GM18508 (cell line): ENCODE measurements around the gene GRPEL2.

Source experiments
- ATAC-seq: cut with Tn5 transposase; IDR thresholded peaks from one replicate; pipeline ENCODE4 v1.9.1; 2021; ENCODE audit warnings: moderate number of reproducible peaks; ENCODE audit not compliant: insufficient read depth, unreplicated experiment

GRPEL2 gene

DNA sequence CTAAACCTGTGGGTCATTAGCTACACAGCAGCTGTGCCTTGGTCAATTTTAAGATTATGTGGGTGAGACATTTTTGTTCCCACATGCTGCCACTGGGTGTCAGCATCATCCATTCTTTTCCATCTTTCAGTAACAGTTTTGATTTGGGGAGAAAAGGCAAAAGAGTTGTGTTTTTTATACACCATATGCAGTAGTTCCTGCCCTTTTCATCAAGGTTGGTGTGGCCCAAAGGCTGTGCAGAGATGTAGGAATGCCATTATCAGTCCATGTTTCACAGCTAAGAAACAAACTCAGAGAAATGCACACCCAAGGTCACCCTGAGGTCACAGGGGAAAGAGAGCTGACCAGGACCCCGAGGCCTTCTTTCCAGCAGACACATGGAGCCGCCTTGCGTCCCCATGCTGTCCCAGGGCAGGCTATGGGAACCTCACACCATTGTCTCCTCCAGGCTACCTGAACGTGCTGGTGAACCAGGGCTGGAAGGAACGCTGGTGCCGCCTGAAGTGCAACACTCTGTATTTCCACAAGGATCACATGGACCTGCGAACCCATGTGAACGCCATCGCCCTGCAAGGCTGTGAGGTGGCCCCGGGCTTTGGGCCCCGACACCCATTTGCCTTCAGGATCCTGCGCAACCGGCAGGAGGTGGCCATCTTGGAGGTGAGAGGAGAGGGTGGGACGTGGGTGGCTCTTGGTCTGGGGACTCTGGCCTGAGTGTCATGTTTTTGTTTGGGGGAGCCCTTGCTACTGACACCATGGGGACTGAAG is 27.8 kb upstream of the GRPEL2 start:
- peak; percentile 63 for ATAC-seq

DNA sequence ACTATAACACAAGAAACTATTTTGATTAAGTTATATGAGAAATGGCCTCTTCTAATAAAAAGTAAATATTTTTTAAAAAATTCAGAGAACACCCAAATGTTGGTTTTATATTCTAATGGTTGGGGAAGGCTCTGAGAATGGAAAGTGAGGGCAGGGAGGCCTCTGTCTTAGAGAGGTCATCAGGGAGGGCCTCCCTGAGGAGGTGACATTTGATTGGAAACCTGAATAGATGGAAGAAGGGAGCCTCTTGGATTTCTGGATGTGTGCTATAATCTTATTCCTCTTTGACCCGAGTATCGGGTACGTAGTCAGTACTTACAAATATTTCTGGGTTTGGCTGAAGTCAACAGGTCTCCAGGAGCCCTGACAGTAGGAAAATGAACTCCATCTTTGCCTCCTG is 26.1 kb upstream of the GRPEL2 start:
- ATAC-seq: no peak

GRCh38 chr5:149320791-149321330 is 24.4 kb upstream of the GRPEL2 start:
- no peak for ATAC-seq

- ATAC-seq: no peak
Observed at GRCh38 chr5:149322518-149322917, 22.8 kb upstream of the GRPEL2 start.

GRCh38 chr5:149323210-149323609 is 22.1 kb upstream of the GRPEL2 start:
- ATAC-seq: no peak

DNA sequence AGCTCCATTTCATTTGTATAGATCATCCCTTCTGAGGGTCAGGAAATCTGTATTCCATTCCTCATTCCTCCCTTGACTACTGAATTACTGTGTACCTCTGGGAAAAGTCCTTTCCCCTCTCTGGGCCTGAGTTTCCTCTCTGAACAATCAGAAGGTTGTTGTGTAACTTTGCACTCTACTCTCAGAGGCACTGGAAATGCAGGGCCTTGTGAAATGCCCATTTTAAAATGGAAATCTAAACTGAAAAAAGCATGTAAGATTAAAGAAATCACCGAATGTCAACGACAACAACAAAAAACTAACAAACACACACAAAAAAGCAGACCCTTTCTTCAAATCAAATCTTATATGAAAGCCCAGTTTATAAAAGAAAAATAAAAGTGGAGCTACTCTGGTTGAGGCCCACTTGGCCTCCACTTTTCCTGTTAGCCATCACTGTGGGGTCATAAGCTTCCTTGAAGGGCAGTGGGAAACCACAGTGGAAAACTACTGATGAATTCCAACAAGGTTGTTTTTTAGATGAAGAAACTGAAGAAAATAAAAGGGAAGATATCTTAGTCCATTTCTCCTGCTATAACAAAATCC is 21.6 kb upstream of the GRPEL2 start:
- no peak for ATAC-seq

- ATAC-seq: no peak
Observed at GRCh38 chr5:149324641-149325040, 20.7 kb upstream of the GRPEL2 start.

DNA sequence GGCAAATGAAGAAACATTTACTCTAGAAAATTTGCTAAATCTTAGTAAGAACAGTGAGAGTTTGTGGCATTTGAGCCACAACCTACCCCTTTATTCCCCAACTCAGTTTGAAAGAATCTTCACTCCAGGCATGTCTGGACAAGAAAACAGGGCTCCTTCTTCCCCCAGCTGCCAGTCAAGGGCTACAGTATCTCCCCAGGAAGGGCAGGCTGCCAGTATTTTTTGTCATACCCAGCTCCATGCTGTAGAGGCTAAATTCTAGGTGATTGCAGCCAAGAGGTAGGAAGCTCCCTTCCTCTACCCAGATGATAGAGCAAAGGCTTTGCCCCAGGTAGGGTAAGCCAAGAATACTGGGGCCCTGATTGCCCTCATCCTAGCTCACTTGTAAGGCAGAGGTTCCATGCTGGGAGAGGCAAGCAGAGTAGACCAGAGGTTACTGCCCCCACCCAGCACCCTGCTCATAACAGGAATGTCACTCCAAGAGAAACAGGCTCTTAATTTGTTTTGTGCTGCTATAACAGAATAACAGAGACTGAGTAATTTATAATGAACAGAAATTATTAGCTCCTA is 20.0 kb upstream of the GRPEL2 start:
- no peak for ATAC-seq

DNA sequence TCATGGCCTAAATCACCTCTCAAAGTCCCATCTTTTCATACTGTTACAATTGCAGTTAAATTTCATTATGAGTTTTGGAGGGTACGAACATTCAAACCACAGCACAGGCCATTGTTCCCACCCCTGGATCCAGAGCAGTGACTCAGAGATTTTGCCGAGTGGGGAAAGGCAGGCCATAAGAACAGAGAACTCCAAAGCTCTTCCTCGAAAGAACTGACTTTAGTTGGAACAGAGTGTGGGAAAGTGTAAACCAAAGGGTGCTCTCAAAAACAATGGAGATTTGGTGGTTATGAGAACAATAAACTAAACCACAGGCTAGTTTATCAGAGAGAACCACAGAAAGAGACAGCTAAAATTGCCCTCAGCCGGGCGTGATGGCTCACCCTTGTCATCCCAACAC is 19.4 kb upstream of the GRPEL2 start:
- ATAC-seq: no peak

DNA sequence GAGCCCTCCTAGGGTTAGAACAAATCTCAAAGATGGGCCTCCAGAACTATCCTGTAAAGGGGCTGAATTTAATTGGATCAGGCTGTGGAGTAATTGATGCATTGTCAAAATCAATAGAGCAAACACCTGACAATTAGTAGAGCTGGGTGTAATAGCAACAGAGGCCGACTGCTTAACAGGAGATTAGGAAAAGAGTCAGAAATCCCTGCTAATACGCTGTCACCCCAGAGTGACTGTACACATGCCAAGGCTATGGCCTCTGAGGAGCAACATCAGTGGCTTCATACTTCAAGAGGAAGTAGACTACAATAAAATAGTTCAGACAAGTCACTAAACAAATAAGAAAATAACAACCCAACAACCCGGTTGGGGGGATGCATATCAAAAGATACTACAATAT is 18.7 kb upstream of the GRPEL2 start:
- ATAC-seq: no peak

DNA sequence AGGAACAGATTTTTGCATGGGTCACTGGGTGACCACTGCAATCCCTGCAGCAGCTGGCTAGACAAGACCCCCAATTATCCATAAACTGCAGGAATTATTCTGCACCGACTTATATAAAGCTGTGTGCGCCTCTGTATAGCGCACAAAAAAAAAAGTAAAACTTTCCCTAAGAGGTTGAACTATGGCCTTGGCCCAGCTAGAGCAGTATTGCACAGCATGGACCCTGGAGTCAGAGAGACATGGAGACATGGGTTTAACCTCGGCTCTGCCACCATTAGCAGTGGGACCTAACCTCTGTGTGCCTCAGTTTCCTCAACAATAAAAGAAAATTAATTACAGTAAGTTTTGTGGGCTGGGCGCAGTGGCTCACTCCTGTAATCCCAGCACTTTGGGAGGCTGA is 17.1 kb upstream of the GRPEL2 start:
- ATAC-seq: no peak

- ATAC-seq: no peak
Observed at GRCh38 chr5:149333711-149334443, 11.4 kb upstream of the GRPEL2 start.

GRCh38 chr5:149337736-149338135 is 7.6 kb upstream of the GRPEL2 start:
- no peak for ATAC-seq

- no peak for ATAC-seq
Observed at GRCh38 chr5:149338364-149338763, 6.9 kb upstream of the GRPEL2 start.

GRCh38 chr5:149340920-149341319 is 4.4 kb upstream of the GRPEL2 start:
- ATAC-seq: no peak

DNA sequence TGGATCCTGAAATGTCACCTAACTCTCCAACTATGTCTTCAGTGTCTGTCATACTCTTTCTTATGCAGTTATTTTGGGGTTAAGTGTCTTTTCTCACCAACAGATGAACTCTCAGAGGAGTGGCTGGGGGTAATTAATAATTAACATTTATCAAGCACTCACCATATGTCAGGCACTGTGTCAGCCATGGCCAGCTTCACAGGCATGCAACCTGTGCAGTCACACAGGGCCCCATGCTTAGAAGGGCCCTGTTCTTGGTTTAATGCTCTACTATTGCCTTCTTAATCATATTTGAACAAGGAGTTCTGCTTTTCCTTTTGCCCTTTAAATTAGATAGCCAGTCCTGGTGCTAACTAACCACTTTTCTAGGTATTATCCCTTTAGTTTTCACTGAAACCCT is 3.4 kb upstream of the GRPEL2 start:
- ATAC-seq: no peak

GRCh38 chr5:149344151-149344550 is 1.1 kb upstream of the GRPEL2 start:
- ATAC-seq: no peak

DNA sequence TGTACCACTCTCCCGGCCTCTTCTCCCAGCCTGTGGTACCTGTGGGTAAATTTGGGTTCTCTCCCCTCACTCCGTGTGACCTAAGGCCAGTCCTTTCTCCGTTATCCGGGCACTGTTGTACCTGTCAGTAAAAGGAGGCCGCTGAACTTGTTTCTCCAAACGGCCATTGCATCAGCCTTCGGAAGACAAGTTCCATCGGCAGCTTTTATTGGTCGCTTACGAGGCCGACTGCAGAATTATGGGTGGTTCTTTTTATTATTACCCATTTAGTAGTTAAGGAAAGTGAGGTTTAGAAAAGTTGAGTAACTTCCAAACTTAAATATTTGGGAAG is 558 bp downstream of the GRPEL2 start:
- no peak for ATAC-seq

DNA sequence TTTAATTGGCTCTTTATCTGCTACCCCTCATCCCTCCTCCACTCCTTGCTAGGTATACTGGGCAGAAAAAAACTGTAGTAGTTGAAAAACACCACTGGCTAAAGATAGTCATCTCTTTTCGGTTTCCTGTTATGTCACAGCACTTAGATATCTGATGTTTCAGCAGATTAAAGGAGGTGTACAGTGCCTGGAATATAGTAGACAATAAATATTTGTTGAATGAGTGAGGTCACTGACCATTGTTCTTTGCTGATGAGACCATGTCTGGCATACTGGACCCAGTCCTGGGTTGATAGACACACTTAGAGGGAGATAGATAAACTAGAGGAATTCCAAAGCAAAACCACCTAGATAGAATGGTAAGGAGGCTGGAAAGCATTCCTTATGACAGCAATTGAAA is 3.2 kb downstream of the GRPEL2 start:
- ATAC-seq: no peak

- ATAC-seq: no peak
Observed at GRCh38 chr5:149349382-149349781, 4.1 kb downstream of the GRPEL2 start.

DNA sequence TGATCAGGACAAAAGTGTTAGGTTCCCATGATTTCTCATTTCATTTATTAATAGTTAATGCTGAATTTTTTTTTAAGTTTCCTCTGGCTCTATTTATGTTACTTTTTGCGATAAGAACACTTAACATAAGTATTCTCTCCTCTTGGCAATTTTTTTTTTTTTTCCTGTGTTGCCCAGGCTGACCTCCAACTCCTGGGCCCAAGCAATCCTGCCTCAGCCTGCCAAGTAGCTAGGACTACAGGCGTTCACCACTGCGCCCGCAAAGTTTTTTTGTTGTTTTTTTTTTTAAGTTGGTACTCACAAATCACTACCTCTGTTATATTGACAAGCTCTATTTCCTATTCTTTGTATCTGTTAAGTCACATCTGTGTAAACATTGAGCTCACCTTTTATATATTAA is 6.9 kb downstream of the GRPEL2 start:
- no peak for ATAC-seq
